IMR-90 (cell line): ENCODE results near the gene PGA4. TPM values are rescaled to one million over a fixed set of nuclear protein-coding genes. Genes with fewer than 3 reads are reported as not detected.

Experiments
- ATAC-seq: fragments of 200-7000 bp; cut with Tn5 transposase; 2 replicates; pipeline ENCODE4 v1.9.1; 2020; ENCODE audit warnings: low read depth, mild to moderate bottlenecking, moderate library complexity
- BruUV-seq: library from RNA; stranded (reverse); fragments of 400-500 nt; replicated peaks from 2 replicates; lab custom pipeline; 2021; lab: Mats Ljungman, UMichigan
- CTCF ChIA-PET: fragments of 300-600 bp; formaldehyde crosslinking; extraction: SDS; loops from one replicate; lab custom pipeline; 2021; ENCODE audit warnings: antibody characterized with exemption; lab: Yijun Ruan, JAX
- POLR2A ChIA-PET: fragments of 300-600 bp; sonication (Branson Sonifier 250); formaldehyde crosslinking; loops from one replicate; lab custom pipeline; 2022; ENCODE audit warnings: antibody characterized with exemption; ENCODE audit not compliant: unreplicated experiment; lab: Charles Lee
- DNase-seq: peaks from one replicate; pipeline ENCODE4 v3.0.0; 2013
- H2AFZ ChIP-seq: replicated peaks from 2 replicates; pipeline ENCODE3; 2013; ENCODE audit warnings: low read length, mild to moderate bottlenecking; ENCODE audit not compliant: poor library complexity
- H2AK5ac ChIP-seq: 2 replicates; pipeline ENCODE4 v1.6.1; 2013; ENCODE audit warnings: low read depth, low read length, inconsistent platforms
- H2AK9ac ChIP-seq: replicated peaks from 2 replicates; pipeline ENCODE3; 2013; ENCODE audit warnings: mild to moderate bottlenecking, low read depth, low read length, moderate library complexity; ENCODE audit not compliant: poor library complexity
- H2BK120ac ChIP-seq: 2 replicates; pipeline ENCODE4 v1.6.1; 2013; ENCODE audit warnings: low read depth, low read length, inconsistent platforms
- H2BK15ac ChIP-seq: 3 replicates; pipeline ENCODE4 v1.6.1; 2013; ENCODE audit warnings: low read depth, low read length, inconsistent platforms
- H2BK20ac ChIP-seq: 2 replicates; pipeline ENCODE4 v1.6.1; 2013; ENCODE audit warnings: low read depth, mild to moderate bottlenecking, inconsistent platforms, low read length, moderate library complexity
- H2BK5ac ChIP-seq: 2 replicates; pipeline ENCODE4 v1.6.1; 2013; ENCODE audit warnings: mild to moderate bottlenecking, low read depth, low read length, inconsistent platforms; ENCODE audit not compliant: poor library complexity, severe bottlenecking
- H3K14ac ChIP-seq: replicated peaks from 2 replicates; pipeline ENCODE4 v1.6.1; 2013; ENCODE audit warnings: low read depth, low read length, inconsistent platforms
- H3K18ac ChIP-seq: 2 replicates; pipeline ENCODE4 v1.6.1; 2013; ENCODE audit warnings: low read depth, low read length, control low read depth
- H3K23ac ChIP-seq: 2 replicates; pipeline ENCODE4 v1.6.1; 2013; ENCODE audit warnings: low read depth, low read length, inconsistent platforms
- H3K27ac ChIP-seq: 2 replicates; pipeline ENCODE4 v1.5.1; 2013; ENCODE audit warnings: mild to moderate bottlenecking, control low read depth, low read length; ENCODE audit not compliant: insufficient read depth
- H3K27me3 ChIP-seq: 2 replicates; pipeline ENCODE4 v1.6.1; 2013; ENCODE audit warnings: low read length; ENCODE audit not compliant: control insufficient read depth, insufficient read depth
- H3K36me3 ChIP-seq: 2 replicates; pipeline ENCODE4 v1.6.1; 2013; ENCODE audit warnings: low read length, mixed read lengths; ENCODE audit not compliant: control insufficient read depth, insufficient read depth
- H3K4ac ChIP-seq: 2 replicates; pipeline ENCODE4 v1.6.1; 2013; ENCODE audit warnings: low read depth, low read length, inconsistent platforms
- H3K4me1 ChIP-seq: 2 replicates; pipeline ENCODE4 v1.6.1; 2013; ENCODE audit warnings: low read length, mixed read lengths; ENCODE audit not compliant: control insufficient read depth, insufficient read depth
- H3K4me2 ChIP-seq: 2 replicates; pipeline ENCODE4 v1.6.1; 2013; ENCODE audit warnings: low read depth, mild to moderate bottlenecking, control low read depth, low read length, moderate library complexity
- H3K4me3 ChIP-seq: 2 replicates; pipeline ENCODE4 v1.5.1; 2013; ENCODE audit warnings: low read depth, mild to moderate bottlenecking, control low read depth, low read length, moderate library complexity; ENCODE audit not compliant: insufficient read depth
- H3K56ac ChIP-seq: 2 replicates; pipeline ENCODE4 v1.6.1; 2013; ENCODE audit warnings: low read length, inconsistent platforms; ENCODE audit not compliant: insufficient read depth; ENCODE audit errors: extremely low read depth
- H3K79me1 ChIP-seq, 2 experiments: 2 replicates each; pipeline ENCODE4 v1.6.1; 2013; ENCODE audit warnings: low read length in 2 of 2, inconsistent platforms in 1 of 2, low read depth in 1 of 2
- H3K9ac ChIP-seq: 2 replicates; pipeline ENCODE4 v1.6.1; 2013; ENCODE audit warnings: low read depth, low read length, control low read depth
- H3K9me1 ChIP-seq: 2 replicates; pipeline ENCODE4 v1.6.1; 2013; ENCODE audit warnings: low read length, inconsistent platforms; ENCODE audit not compliant: insufficient read depth
- H3K9me3 ChIP-seq: 2 replicates; pipeline ENCODE4 v1.6.1; 2013; ENCODE audit warnings: low read length; ENCODE audit not compliant: control insufficient read depth, insufficient read depth
- H4K20me1 ChIP-seq: 2 replicates; pipeline ENCODE4 v1.6.1; 2013; ENCODE audit warnings: low read length, inconsistent platforms; ENCODE audit not compliant: insufficient read depth
- H4K5ac ChIP-seq: 2 replicates; pipeline ENCODE4 v1.6.1; 2013; ENCODE audit warnings: mild to moderate bottlenecking, low read depth, low read length, control low read depth
- H4K8ac ChIP-seq, 2 experiments: 2 replicates each; pipeline ENCODE4 v1.6.1; 2013; ENCODE audit warnings: low read depth in 2 of 2, low read length in 2 of 2, control low read depth in 1 of 2, inconsistent platforms in 1 of 2
- H4K91ac ChIP-seq: 2 replicates; pipeline ENCODE4 v1.6.1; 2013; ENCODE audit warnings: low read depth, low read length, inconsistent platforms; ENCODE audit not compliant: insufficient read depth
- POLR2A ChIP-seq: IDR thresholded peaks from 2 replicates; pipeline ENCODE4 v1.6.1; 2012; ENCODE audit warnings: mild to moderate bottlenecking, low read depth, low read length
- WGBS, 2 experiments: methylation state at CpG; one replicate each; pipeline versions ENCODE4 v1.1.5 to v1.1.7; 2013; ENCODE audit warnings: missing lambda C conversion rate in 2 of 2; ENCODE audit not compliant: insufficient read length in 1 of 2; ENCODE audit errors: extremely low coverage in 2 of 2; 5-methylcytosine and 5-hydroxymethylcytosine counted together
- dilution Hi-C: fragments of 300-500 bp; cut with HindIII; formaldehyde crosslinking; loops from one replicate; pipeline ENCODE4 v1.14.3; 2018; ENCODE audit warnings: low sequenced_read_pairs; ENCODE audit not compliant: unreplicated experiment
- in situ Hi-C: fragments of 300-500 bp; cut with MboI; formaldehyde crosslinking; loops from 3 replicates; pipeline ENCODE4 v1.14.3; 2019; ENCODE audit warnings: low sequenced_read_pairs, inconsistent platforms, mixed read lengths
- intact Hi-C: fragments of 100-400 bp; cut with micrococcal nuclease; formaldehyde crosslinking; loops from 2 replicates; pipeline ENCODE4 v1.10.0; 2022
- polyA plus RNA-seq, 3 experiments: library from polyadenylated mRNA; depleted of rRNA; stranded (reverse); fragments of >200 nt; gene quantifications; 2 replicates each; pipeline ENCODE4 v1.2.3, GENCODE V29; 2012; ENCODE audit warnings: low replicate concordance in 1 of 3
- total RNA-seq: library from RNA; depleted of rRNA; stranded (reverse); fragments of >200 nt; gene quantifications from 2 replicates; pipeline ENCODE4 v1.2.3, GENCODE V29; 2012
- TF ChIP-seq, protein P1 (sequence below): fragments of 150-350 bp; IDR thresholded peaks from 2 replicates; pipeline ENCODE4 v1.6.1; 2017; ENCODE audit warnings: mild to moderate bottlenecking, antibody characterized with exemption, low read length, low read depth

The PGA4 gene
- total and polyA plus RNA-seq, 2 of the 4 experiments (the other 2 are of a cell fraction), result not detected

DNA sequence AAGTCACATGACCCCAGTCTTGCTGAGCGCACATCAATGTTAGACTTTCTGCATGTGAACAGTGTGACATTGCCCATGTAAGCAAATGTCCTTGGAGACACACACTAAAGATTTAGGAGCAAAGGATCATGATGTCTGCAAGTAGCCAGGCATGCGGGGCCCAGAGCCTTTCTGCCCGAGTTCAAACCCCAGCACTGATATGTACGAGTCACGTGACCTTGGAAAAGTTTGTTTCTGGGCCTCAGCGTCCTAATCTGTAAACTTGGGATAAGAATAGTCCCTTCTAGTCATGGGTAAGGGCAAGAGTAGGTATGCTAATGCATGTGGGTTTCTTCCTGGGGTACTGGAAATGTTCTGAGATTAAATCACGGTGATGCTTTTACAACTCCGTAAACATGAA lies 35.6 kb upstream of the PGA4 start:
- Histone ChIP-seq H3K4me2 (no peak overlapping the region), H3K4ac (no peak overlapping the region), H3K27me3 (no peaks in the 10 kb centered on the region; the same call in 1 of the 2 replicates), H3K36me3 (no peaks in the 10 kb centered on the region), H3K27ac (no peak overlapping the region), H2AK5ac (no peak overlapping the region), H3K4me3 (no peak overlapping the region), H2BK120ac (no peak overlapping the region), H2AFZ (no peak overlapping the region), H3K14ac (no peak overlapping the region), H3K18ac (no peak overlapping the region), H3K23ac (no peak overlapping the region), H2AK9ac (no peak overlapping the region), H3K56ac (no peak overlapping the region), H3K79me1 (no peaks in the 10 kb centered on the region), H4K5ac (no peak overlapping the region), H2BK20ac (no peak overlapping the region), H4K91ac (no peak overlapping the region), H3K9ac (no peak overlapping the region), H2BK5ac (no peak overlapping the region), H2BK15ac (no peak overlapping the region), H4K8ac (no peak overlapping the region), H3K9me1 (no peaks in the 10 kb centered on the region), H4K20me1 (no peaks in the 10 kb centered on the region), H3K4me1 (no peaks in the 10 kb centered on the region), H3K9me3 (peaks cover 1% of the 10 kb centered on the region; the same call in 1 of the 2 replicates)
- BruUV-seq, result no TSS peak
- DNase-seq (no peak), ATAC-seq (no peak)
- 81% methylated on average over 5 of the region's 8 CpGs; no CpG with 5 or more reads in 1 of the 2 experiments for WGBS, 2 experiments
- intact Hi-C loops (loop anchor here (2.0 kb wide), 1 partner anchor 272 kb away; the partner anchor contains the start of gene TMEM109), in situ Hi-C loops (loop anchor here (5.0 kb wide), 1 partner anchor 59 kb away; no protein-coding TSS in a partner anchor), dilution Hi-C loops (no loop called here)
- ChIA-PET CTCF (interaction anchor here (0.8 to 2.6 kb wide), 5 partner anchors 8 to 199 kb away, joined by 3 to 11 read pairs (median 3); no protein-coding TSS in a partner anchor), POLR2A (no interaction called here)
- TF ChIP-seq, protein P1, sequence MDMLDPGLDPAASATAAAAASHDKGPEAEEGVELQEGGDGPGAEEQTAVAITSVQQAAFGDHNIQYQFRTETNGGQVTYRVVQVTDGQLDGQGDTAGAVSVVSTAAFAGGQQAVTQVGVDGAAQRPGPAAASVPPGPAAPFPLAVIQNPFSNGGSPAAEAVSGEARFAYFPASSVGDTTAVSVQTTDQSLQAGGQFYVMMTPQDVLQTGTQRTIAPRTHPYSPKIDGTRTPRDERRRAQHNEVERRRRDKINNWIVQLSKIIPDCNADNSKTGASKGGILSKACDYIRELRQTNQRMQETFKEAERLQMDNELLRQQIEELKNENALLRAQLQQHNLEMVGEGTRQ, result 0 out of 2 replicates have a peak, but pooled peaks have one; percentile 18
- no peak for TF ChIP-seq POLR2A
